GM13976 (cell line): ENCODE results near the gene CSK.

Experiments
- DNase-seq: peaks from one replicate; pipeline ENCODE4 v3.0.0; 2012; ENCODE audit warnings: low spot score
- CTCF ChIP-seq: IDR thresholded peaks from 2 replicates; pipeline ENCODE4 v1.5.1; 2012; ENCODE audit warnings: borderline replicate concordance, mild to moderate bottlenecking; ENCODE audit not compliant: insufficient read depth; ENCODE audit errors: extremely low read depth, missing control alignments, control extremely low read depth
- in situ Hi-C: fragments of 300-500 bp; cut with MboI; formaldehyde crosslinking; loops from one replicate; pipeline ENCODE4 v1.12.0; 2022; ENCODE audit warnings: low sequenced_read_pairs, mixed read lengths, inconsistent platforms; ENCODE audit not compliant: unreplicated experiment

The CSK gene

DNA sequence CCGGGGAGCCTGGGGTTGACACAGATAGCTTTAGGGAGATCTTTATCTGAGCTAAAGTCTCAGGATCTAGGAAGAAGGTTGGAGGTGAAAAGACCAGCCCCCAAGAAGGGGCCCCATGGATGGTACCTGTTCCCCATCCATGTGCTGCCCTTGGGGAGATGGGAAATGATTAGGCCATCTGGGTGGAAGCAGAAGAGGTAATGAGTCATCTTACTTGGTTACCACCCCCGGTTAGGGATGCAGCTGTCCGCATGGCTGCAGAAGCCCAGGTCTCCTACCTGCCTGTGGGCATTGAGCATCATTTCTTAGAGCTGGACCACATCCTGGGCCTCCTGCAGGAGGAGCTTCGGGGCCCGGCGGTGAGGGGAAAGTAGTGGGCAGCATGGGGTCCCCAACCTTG is 41.4 kb downstream of the CSK start:
- in situ Hi-C loops = no loop called here
- TF ChIP-seq CTCF = no peak
- DNase-seq = no peak

DNA sequence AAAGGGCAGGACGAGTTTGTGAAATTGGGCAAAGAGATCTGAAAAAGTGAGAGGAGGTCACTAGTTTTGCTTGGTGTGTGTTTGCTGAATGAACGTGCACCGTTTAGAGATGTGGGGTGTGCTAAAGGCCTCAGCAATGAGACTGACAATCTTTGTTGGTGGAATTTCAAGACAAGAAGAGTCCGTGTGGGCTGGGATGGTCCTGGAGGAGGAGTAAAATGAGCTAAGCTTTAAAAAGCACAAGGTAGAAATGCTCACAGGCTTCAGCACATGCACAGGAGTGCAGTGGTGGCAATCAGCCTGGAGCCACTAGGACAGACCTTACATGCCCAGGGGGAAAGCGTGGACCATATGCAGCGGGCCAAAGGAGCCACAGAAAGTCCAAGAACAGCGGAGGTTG is 43.1 kb downstream of the CSK start:
- DNase-seq = no peak
- in situ Hi-C loops = no loop called here
- TF ChIP-seq CTCF = no peak

DNA sequence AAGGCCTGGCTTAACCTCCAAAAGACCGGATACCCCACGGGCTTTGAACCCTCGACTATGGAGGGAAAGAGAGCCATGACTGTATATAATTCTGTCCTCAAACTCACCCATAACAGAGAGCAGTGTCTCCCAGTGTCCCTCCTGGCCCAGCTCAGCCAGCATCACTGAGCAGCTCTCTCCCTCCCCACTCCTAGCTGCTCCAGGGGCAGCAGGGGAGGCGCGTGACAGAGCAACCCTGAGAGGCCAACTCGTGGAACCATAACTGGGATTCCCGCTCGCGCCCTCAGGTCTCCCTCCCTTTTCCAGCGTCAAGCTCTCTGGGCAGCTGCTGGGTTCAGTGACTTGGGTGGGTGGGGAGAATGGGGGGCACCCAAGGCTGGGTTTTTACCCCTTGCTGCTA is 44.0 kb downstream of the CSK start:
- TF ChIP-seq CTCF = no peak
- in situ Hi-C loops = no loop called here
- DNase-seq = no peak

GRCh38 chr15:74826364-74826819 is 44.5 kb downstream of the CSK start, which contains the start of gene CPLX3:
Gene CPLX3, plus strand, starts transcription at chr15:74826627. Its CDS starts 77 bp downstream, at chr15:74826704.
- in situ Hi-C loops = no loop called here
- DNase-seq = peak; percentile 77

GRCh38 chr15:74826921-74827320 is 45.0 kb downstream of the CSK start:
- in situ Hi-C loops = no loop called here
- DNase-seq = no peak
- no peak for TF ChIP-seq CTCF

More at GRCh38 chr15:74826364-74826819, 44.5 kb downstream of the CSK start, which contains the start of gene CPLX3:
- no peak for TF ChIP-seq CTCF

DNA sequence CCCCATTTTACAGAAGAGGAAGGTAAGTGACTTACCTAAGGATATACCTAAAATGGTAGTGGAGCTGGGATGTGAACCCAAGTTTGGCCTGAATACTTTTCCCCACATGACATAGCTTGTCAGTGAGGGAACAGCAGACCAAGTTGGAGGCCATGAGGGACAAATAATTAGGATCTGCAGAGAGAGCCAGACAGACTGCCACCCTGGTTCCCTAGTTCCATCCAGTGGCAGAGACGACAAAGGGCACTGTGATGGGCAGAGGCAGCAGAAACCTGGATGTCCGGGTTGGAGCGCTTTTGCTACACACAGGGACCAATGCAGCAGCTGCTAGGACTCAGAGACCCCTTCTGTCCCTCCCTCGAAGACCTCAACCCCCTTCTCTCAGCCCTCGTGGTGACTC is 45.7 kb downstream of the CSK start:
- in situ Hi-C loops = no loop called here
- no peak for DNase-seq
- no peak for TF ChIP-seq CTCF

DNA sequence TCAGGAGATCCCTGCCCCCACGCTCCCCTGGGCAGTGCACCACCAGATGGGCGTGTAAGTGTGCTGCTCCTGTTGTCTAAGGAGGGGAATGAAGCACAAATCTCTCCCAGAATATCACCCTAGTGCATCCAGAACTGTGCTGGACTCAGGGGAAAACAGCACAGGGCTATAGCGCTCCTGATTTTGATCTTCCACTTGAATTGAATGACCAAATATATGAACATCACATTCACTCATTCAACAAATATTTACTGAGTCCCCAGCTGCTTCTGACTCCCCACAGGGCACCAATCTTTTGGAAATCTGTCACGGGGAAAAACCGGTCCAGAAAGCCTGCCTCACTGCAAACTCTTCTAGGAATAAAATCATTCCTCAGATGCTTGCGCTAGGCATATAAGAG is 47.0 kb downstream of the CSK start:
- DNase-seq = no peak
- in situ Hi-C loops = no loop called here
- TF ChIP-seq CTCF = no peak
